K562 (cell line): Measurements from ENCODE around the gene GLB1L3. TPM values are rescaled to one million over a fixed set of nuclear protein-coding genes. Genes with fewer than 3 reads are reported as not detected.

Experiments used
- CEBPG ChIP-seq, 3 experiments: fragments of 200-800 bp in 1 of 3; sonication (Bioruptor generic) in 1 of 3; sonication (generic) in 1 of 3; formaldehyde crosslinking in 1 of 3; IDR thresholded peaks in 2 of 3; conservative IDR thresholded peaks in 1 of 3; 2 replicates each; pipeline versions ENCODE4 v1.6.1 to v1.8.0; 2016 to 2022; ENCODE audit warnings: missing compliant biosample characterization in 2 of 3, missing genetic modification characterization in 2 of 3, mild to moderate bottlenecking in 1 of 3, missing genetic modification reagents in 1 of 3
- DLX4 ChIP-seq: fragments of 250-450 bp; sonication (Bioruptor Pico); IDR thresholded peaks from 2 replicates; pipeline ENCODE4 v1.6.1; 2021; ENCODE audit warnings: mild to moderate bottlenecking
- ESRRA ChIP-seq: fragments of 450-650 bp; IDR thresholded peaks from 2 replicates; pipeline ENCODE4 v1.6.1; 2014; ENCODE audit warnings: low read depth, mild to moderate bottlenecking, moderate library complexity, borderline replicate concordance
- GABPA ChIP-seq: fragments of 200-800 bp; sonication (Bioruptor generic); conservative IDR thresholded peaks from 2 replicates; pipeline ENCODE4 v1.6.1; 2016; ENCODE audit warnings: low read depth, missing genetic modification characterization, missing compliant biosample characterization
- GATA2 ChIP-seq: sonication (generic); formaldehyde crosslinking; IDR thresholded peaks from 2 replicates; pipeline ENCODE4 v1.4.0; 2020; ENCODE audit warnings: mild to moderate bottlenecking, missing genetic modification reagents
- JUND ChIP-seq, 2 experiments: IDR thresholded peaks; 2 replicates in 1 of 2; 3 replicates in 1 of 2; pipeline ENCODE4 v1.6.1; 2011; ENCODE audit warnings: borderline replicate concordance in 2 of 2, low read depth in 2 of 2, low read length in 2 of 2, improper control_type of control experiment in 1 of 2, missing biosample characterization in 1 of 2, missing genetic modification characterization in 1 of 2, missing genetic modification reagents in 1 of 2
- MAX ChIP-seq: sonication (generic); formaldehyde crosslinking; IDR thresholded peaks from 2 replicates; pipeline ENCODE4 v1.9.0; 2022; ENCODE audit warnings: mild to moderate bottlenecking, missing genetic modification reagents
- MCM2 ChIP-seq: fragments of 450-650 bp; IDR thresholded peaks from 2 replicates; pipeline ENCODE4 v1.6.1; 2017; ENCODE audit warnings: low read depth, mild to moderate bottlenecking
- NR2C2 ChIP-seq, 2 experiments: fragments of 200-800 bp in 1 of 2; sonication (Bioruptor generic) in 1 of 2; sonication (generic) in 1 of 2; formaldehyde crosslinking in 1 of 2; IDR thresholded peaks; 2 replicates each; pipeline versions ENCODE4 v1.6.1 to v1.8.0; 2016 to 2022; ENCODE audit warnings: mild to moderate bottlenecking in 1 of 2, missing compliant biosample characterization in 1 of 2, missing genetic modification characterization in 1 of 2, missing genetic modification reagents in 1 of 2
- NRF1 ChIP-seq, 2 experiments: fragments of 450-650 bp; IDR thresholded peaks in 1 of 2; conservative IDR thresholded peaks in 1 of 2; 2 replicates each; pipeline ENCODE4 v1.6.1; 2014; ENCODE audit warnings: mild to moderate bottlenecking in 2 of 2
- POLR2B ChIP-seq: fragments of 450-650 bp; IDR thresholded peaks from 2 replicates; pipeline ENCODE4 v1.6.1; 2018; ENCODE audit warnings: low read depth; ENCODE audit not compliant: partially characterized antibody
- PTTG1 ChIP-seq: fragments of 450-650 bp; IDR thresholded peaks from 2 replicates; pipeline ENCODE4 v1.6.1; 2016; ENCODE audit warnings: low read depth, mild to moderate bottlenecking, missing genetic modification characterization, missing compliant biosample characterization
- ZBTB17 ChIP-seq: fragments of 450-650 bp; formaldehyde crosslinking; IDR thresholded peaks from 2 replicates; pipeline ENCODE4 v1.4.0; 2020; ENCODE audit warnings: mild to moderate bottlenecking
- ZMIZ1 ChIP-seq, 2 experiments: fragments of 150-350 bp in 1 of 2; IDR thresholded peaks; 2 replicates each; pipeline ENCODE4 v1.6.1; 2012 to 2016; ENCODE audit warnings: low read depth in 2 of 2, low read length in 2 of 2, mild to moderate bottlenecking in 1 of 2, moderate library complexity in 1 of 2
- ZNF175 ChIP-seq: fragments of 200-800 bp; sonication (Bioruptor generic); IDR thresholded peaks from 2 replicates; pipeline ENCODE4 v1.6.1; 2016; ENCODE audit warnings: low read depth, mild to moderate bottlenecking, missing genetic modification characterization, missing compliant biosample characterization
- ZNF263 ChIP-seq: sonication (generic); formaldehyde crosslinking; IDR thresholded peaks from 2 replicates; pipeline ENCODE4 v1.8.0; 2022; ENCODE audit warnings: mild to moderate bottlenecking, missing genetic modification reagents, borderline replicate concordance
- ZNF507 ChIP-seq: conservative IDR thresholded peaks from 2 replicates; pipeline ENCODE4 v1.6.1; 2017; ENCODE audit warnings: missing genetic modification characterization, missing compliant biosample characterization
- ZNF644 ChIP-seq: fragments of 200-800 bp; sonication (Bioruptor generic); IDR thresholded peaks from 2 replicates; pipeline ENCODE4 v1.6.1; 2016; ENCODE audit warnings: low read depth, missing genetic modification characterization, missing compliant biosample characterization
- ZNF785 ChIP-seq: fragments of 250-450 bp; sonication (Bioruptor Pico); IDR thresholded peaks from 2 replicates; pipeline ENCODE4 v1.4.0; 2020; ENCODE audit warnings: mild to moderate bottlenecking
- polyA plus RNA-seq, 8 experiments: library from polyadenylated mRNA; depleted of rRNA in 4 of 8; stranded (reverse) in 5 of 8; unstranded in 3 of 8; fragments of >200 nt; fragmentation: Nextera tagmentation in 2 of 8; fragmentation: Illumina TruSeq in 1 of 8; extraction: Ambion mirVana in 2 of 8; extraction: Trizol in 1 of 8; gene quantifications; 2 replicates each; pipeline versions ENCODE4 v1.2.1 to v1.2.3, GENCODE V29; 2011 to 2014; ENCODE audit warnings: inconsistent platforms in 1 of 8, missing spikeins in 1 of 8
- total RNA-seq, 7 experiments: library from RNA; depleted of rRNA in 6 of 7; stranded (reverse); fragments of >200 nt in 6 of 7; fragmentation: Illumina TruSeq in 2 of 7; extraction: Trizol in 2 of 7; gene quantifications; 2 replicates each; pipeline versions ENCODE4 v1.2.1 to v1.2.3, GENCODE V29; 2011 to 2021; ENCODE audit warnings: low replicate concordance in 1 of 7

Gene GLB1L3
- total and polyA plus RNA-seq, 9 of the 15 experiments (the other 6 are each of a cell fraction or from before 2014, with no cell fraction given) = 0.18 to 3.3 (median 0.49) TPM

- no peak for TF ChIP-seq ZNF785 (CRISPR knock-in tag)
- peak; percentile 43; the same call in 1 of the 2 replicates for TF ChIP-seq ESRRA
- TF ChIP-seq ZNF263 (CRISPR knock-in tag) = no peak
- TF ChIP-seq GATA2 (CRISPR knock-in tag) = no peak
- TF ChIP-seq ZNF644 (tag) = peak; percentile 88
- no peak for TF ChIP-seq PTTG1 (tag)
- peak; percentile 86 for TF ChIP-seq ZBTB17 (CRISPR knock-in tag)
- TF ChIP-seq ZNF175 (CRISPR knock-in tag) = peak; percentile 52; the same call in 1 of the 2 replicates
- TF ChIP-seq NR2C2 (CRISPR knock-in tag; IDR thresholded peaks at IDR 0.05) = peak; percentile 96
- TF ChIP-seq NR2C2 (tag; IDR thresholded peaks at IDR 0.05) = peak; percentile 99
- TF ChIP-seq NRF1 (conservative IDR thresholded peaks at IDR 0.05 in 1 of 2, IDR thresholded peaks at IDR 0.05 in 1 of 2) = peak; percentile 85 to 88
- no peak for TF ChIP-seq CEBPG (CRISPR knock-in tag; IDR thresholded peaks at IDR 0.05)
- TF ChIP-seq CEBPG (tag; conservative IDR thresholded peaks at IDR 0.05 in 1 of 2, IDR thresholded peaks at IDR 0.05 in 1 of 2) = 0 out of 4 replicates have a peak, but pooled peaks of 1 of the 2 experiments have one; percentile 4
- TF ChIP-seq JUND (IDR thresholded peaks at IDR 0.05; ENCODE audit: borderline replicate concordance, low read depth, low read length) = peak; percentile 40; the same call in 1 of the 2 replicates
- no peak for TF ChIP-seq JUND (tag; IDR thresholded peaks at IDR 0.05; ENCODE audit: borderline replicate concordance, low read depth, low read length)
- peak; percentile 50; the same call in 1 of the 2 replicates for TF ChIP-seq MAX (CRISPR knock-in tag)
- no peak for TF ChIP-seq DLX4
- TF ChIP-seq ZMIZ1 (IDR thresholded peaks at IDR 0.05; ENCODE audit: low read depth in 2 of 2, low read length in 2 of 2) = 0 out of 4 replicates have a peak, but pooled peaks of 1 of the 2 experiments have one; percentile 56
- no peak for TF ChIP-seq POLR2B
- no peak for TF ChIP-seq ZNF507 (tag)
- TF ChIP-seq MCM2 = no peak
- TF ChIP-seq GABPA (tag) = peak; percentile 48; the same call in 1 of the 2 replicates
These were observed 22.8 kb upstream of the GLB1L3 start, which contains the start of the genes ACAD8 and THYN1 (continued) for GRCh38 chr11:134253188-134253993.
